HG03066 (cell line): ENCODE measurements around the gene FMN2.

Experiments
- ATAC-seq: cut with Tn5 transposase; IDR thresholded peaks from one replicate; pipeline ENCODE4 v1.9.1; 2021; ENCODE audit warnings: low read depth; ENCODE audit not compliant: unreplicated experiment

Gene FMN2

GRCh38 chr1:240349695-240350094, 258.0 kb downstream of the FMN2 start:
- no peak for ATAC-seq

GRCh38 chr1:240350910-240351331, 259.2 kb downstream of the FMN2 start:
- ATAC-seq, result no peak

DNA sequence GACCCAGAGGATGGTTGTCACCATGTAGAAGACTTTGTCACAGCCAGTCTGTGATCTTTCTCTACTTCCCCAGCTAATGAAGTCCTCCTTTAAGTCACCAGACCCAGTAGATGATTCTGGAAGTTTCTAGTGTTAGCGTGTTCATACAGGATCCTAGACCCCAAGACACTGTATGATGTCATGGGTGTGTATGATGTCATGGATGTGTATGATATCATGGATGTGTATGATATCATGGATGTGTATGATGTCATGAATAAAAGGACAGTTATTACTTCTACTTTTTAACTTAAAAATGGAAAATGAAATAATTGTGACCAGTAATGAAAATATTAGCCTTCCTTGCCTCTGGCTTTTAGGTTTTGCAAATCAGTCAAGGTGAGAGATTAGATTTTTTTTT, 260.0 kb downstream of the FMN2 start:
- ATAC-seq, result no peak

DNA sequence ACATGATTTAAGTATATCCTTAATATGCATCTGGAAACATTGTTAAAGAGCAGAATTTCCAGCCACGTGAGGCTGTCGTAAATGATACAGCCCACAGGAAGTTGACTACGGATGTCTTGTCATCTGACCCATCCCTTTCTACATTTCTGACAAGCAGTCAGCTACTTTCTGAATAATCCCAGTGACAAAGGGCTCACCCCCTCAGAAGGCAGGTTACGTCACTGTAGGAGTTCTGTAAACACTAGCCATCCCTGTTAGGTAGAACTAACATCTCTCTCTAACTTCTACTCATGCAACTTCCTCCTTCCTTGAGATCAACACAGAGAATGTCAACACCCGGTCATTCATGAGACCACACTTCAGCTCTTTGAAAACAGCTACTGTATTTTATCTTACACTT, 261.1 kb downstream of the FMN2 start:
- no peak for ATAC-seq

DNA sequence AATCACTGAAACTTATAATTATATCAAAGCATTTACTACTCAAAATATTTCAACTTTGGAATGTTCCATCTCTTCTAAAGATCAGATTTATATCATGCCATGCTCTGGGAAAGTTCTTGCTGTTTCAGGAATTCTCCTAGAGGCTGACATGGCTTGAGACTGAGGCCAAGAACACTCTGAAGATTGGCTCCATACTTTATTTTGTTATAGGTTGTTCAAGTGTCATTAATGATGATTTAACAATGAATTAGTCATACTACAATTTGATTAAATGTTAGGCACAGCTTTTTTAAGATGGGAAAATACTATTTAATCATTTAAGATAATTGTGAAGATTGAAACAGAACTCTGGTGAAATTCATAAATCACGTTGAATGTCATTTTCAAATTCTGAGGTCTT, 264.9 kb downstream of the FMN2 start:
- no peak for ATAC-seq

DNA sequence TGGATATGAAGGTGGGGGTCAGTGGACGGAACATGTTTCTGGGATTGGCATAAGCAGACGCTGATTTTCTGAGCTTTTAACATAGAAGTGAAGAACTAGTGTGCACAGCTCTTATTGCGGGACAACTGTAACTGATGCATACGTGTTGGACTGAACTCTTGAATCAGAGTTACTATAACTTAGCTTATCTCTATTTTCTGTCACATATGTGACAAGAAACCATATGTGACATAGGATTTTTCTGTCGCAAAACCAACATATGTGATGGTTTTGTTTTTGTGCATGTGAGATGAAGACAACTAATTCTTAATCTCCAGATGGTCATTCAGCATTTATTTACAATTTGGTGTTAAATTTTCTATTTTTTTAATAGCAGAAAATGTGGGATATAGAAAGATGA, 270.4 kb downstream of the FMN2 start:
- no peak for ATAC-seq

DNA sequence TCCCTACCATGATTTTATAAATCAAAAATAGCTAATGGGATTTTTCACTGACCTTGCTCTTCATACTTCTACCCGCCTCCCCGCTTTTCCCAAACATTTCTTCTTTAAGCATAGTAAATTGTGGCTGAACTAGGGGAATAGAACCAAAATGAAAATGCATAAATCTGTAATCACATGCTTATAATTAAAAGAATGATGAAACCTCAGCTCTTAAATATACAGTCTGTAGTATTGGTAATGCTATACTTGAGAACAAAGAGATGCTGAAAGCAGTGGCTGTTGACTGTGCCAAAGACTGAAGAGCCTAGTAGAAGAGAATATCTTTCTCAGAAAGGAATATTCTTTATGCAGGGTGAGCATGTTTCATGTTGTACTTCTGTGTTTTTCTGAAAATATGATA, 271.1 kb downstream of the FMN2 start:
- ATAC-seq, result no peak

- ATAC-seq, result no peak
These were observed 271.6 kb downstream of the FMN2 start for GRCh38 chr1:240363315-240363714.

GRCh38 chr1:240363914-240364313, 272.2 kb downstream of the FMN2 start:
- ATAC-seq, result no peak

- no peak for ATAC-seq
These were observed 275.0 kb downstream of the FMN2 start for GRCh38 chr1:240366636-240367035.

- ATAC-seq, result no peak
These were observed 293.9 kb downstream of the FMN2 start for GRCh38 chr1:240385551-240385950.

GRCh38 chr1:240385985-240386978, 294.6 kb downstream of the FMN2 start:
- ATAC-seq, result no peak

- no peak for ATAC-seq
These were observed 295.4 kb downstream of the FMN2 start for GRCh38 chr1:240387051-240387450.

DNA sequence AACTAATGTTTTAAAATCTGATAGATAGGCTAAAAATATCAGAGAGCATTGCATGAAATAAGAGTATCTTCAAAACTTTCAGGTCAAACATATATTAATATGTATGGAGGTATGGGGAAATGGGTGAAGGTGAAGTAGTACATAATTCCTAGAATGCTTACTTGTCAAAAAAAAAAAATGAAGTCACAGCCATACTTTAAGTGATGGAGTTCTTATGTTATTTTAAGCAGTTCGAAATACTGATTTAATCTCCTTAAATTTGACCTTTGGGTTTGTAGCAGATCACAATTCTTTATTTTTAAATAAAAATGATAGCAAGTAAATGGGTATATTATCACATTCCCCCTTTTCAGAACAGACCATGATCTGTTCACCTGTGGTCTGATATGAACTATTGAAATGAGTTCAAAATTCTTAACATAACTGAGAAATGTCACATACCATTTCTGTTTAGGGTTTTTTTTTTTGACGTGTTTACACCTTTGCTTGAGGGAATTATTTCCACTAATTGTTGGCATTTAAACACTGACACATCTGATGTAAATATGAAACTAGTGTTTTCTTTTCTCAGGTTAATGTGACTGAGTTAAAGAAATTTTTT, 300.1 kb downstream of the FMN2 start:
- no peak for ATAC-seq

DNA sequence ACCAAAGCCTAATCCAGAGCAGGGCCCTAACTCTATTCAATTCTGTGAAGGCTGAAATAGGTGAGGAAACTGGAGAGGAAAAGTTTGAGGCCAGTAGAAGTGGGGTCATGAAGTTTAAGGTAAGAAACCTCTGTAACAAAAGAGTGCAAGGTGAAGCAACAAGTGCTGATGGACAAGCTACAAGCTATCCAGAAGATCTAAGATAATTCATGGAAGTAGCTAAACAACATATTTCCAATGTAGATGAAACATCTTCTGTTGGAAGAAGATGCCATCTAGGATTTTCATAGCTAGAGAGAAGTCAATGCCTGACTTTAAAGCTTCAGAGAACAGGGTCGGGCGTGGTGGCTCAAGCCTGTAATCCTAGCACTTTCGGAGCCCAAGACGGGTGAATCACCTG, 302.7 kb downstream of the FMN2 start:
- no peak for ATAC-seq

DNA sequence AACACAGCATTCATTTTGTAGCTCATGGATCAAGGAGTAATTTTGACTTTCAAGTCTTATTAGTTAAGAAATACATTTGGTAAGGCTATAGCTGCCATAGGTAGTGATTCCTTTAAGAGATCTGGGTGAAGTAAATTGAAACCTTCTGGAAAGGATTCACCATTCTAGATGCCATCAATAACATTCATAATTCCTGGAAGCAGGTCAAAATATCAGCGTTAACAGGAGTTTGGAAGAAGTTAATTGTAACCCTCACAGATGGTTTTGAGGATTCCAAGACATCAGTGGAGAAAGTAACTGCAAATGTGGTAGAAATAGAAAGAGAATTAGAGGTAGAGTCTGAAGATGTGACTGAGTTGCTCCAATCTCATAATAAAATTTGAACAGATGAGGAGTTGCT, 303.7 kb downstream of the FMN2 start:
- ATAC-seq, result no peak

GRCh38 chr1:240399381-240399780, 307.7 kb downstream of the FMN2 start:
- ATAC-seq, result no peak

DNA sequence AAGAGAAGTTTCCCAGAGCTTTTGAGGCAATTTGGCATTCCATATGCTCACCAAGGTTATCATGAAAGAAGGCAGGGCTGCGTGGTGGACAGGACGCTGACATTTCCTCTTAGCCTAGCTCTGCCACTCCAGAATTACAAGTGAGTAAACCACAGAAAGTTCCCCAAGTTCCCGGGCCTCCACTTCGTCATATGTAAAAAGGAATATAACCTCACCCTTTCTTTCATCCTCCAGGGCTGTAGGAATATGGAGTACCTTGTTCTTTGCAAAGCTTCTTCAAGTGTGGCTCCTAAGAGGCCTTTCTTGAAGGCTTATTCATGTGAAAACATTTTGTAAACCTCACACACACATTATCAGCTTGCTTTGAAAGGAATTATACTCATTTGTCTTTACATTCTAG, 310.0 kb downstream of the FMN2 start:
- no peak for ATAC-seq

DNA sequence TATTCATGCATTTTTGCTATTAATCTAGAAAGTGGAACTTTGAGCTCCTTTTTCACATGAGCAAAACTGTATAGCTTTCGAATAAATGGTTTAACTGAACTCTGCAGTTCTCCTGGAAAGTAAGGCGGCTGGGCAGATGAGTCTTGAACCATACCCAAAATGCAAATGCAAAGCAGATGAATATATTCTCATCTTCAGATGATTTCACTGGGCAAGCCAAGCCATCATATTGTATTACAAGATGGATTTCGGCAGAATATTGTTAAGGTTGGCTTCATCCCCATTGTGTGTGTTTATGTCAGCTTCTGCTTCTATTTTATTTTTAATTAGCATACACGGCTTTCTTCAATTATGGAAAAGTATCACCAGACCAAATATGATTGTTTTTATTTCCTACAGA, 310.6 kb downstream of the FMN2 start:
- ATAC-seq, result no peak

- ATAC-seq, result no peak
These were observed 312.6 kb downstream of the FMN2 start for GRCh38 chr1:240404286-240404685.

DNA sequence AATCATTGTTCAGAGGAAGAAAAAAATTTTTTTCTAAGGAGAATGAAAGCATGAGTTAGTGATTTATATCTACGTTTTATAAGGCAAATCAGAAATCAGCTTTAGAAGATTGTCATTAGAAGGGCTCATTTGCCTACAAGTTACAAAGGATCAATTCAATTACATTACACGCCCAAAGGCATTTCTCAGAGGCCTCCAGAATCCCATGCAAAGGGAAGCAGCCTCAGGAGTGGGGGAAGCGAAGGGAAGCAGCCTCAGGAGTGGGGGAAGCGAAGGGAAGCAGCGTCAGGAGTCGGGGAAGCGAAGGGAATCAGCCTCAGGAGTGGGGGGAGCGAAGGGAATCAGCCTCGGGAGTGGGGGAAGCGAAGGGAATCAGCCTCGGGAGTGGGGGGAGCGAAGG, 314.1 kb downstream of the FMN2 start:
- ATAC-seq, result no peak

- no peak for ATAC-seq
These were observed 315.7 kb downstream of the FMN2 start for GRCh38 chr1:240407407-240407806.
